GM19099 (cell line): Measurements from ENCODE around the gene ABRACL.

Source experiments
- POLR2A ChIP-seq: IDR thresholded peaks from 3 replicates; pipeline ENCODE4 v1.6.1; 2011; ENCODE audit warnings: low read depth; ENCODE audit not compliant: insufficient read length; ENCODE audit errors: extremely low read depth

The ABRACL gene

GRCh38 chr6:139030228-139030963 lies 1.9 kb downstream of the ABRACL start:
- peak; percentile 28 for TF ChIP-seq POLR2A

DNA sequence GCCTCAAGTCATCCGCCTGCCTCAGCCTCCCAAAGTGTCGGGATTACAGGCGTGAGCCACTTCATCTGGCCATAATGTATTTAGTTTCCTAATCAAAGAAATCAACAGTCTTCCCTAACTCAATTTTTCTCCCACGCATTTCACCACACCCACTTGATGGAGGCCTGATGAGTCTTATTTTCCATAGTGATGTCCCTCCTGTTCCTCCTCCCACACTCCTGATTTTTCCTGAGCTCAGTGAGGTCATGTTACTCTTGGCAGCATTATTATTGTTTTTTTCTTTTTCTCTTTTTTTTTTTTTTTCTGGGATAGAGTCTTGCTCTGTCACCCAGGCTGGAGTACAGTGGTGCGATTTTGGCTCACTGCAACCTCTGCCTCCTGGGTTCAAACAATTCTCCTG lies 8.9 kb downstream of the ABRACL start:
- no peak for TF ChIP-seq POLR2A

GRCh38 chr6:139044250-139044649 lies 15.7 kb downstream of the ABRACL start:
- no peak for TF ChIP-seq POLR2A

DNA sequence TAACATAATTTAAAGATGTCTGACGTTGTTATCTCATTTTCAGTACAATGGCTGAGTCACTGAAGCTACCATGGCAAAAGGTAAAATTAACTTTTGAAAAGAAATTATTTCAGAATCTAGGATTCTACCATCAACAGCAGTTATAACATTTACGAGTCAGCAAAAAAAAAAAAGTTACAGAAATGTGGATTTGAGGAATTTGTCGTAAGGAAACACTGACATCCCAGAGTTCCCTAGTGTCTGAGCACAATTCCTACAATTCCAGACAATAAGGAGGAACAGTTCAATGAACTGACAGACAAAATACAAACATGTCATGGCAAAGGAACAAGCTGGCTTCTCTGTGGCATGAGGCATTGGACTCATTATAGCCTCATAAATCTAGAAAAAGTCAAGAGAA lies 19.1 kb downstream of the ABRACL start:
- no peak for TF ChIP-seq POLR2A

DNA sequence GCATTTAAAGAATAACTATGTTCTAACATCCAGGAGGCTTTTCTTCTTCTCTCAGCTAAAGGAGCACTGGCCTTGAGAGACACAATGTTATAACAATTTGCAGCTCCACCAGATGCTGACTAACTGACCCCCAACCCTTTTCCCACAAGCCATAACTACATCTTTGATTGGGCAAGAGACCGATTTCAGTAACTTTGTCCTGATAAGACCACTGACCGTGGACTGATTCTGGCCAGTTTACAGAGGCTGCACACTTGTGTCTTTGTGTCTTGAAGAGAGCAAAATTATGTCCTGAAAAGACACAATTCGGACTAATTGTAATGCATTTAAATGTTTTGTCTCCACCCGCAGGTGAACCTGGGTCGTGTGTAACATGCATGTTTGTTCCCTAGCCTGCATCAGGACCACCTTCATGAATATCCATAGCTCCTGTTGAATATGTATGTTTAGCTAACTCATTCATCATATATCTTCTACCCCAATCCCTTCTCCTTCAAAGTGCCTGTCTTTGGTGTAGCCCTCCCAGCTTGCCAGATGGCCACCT lies 22.3 kb downstream of the ABRACL start:
- no peak for TF ChIP-seq POLR2A

- TF ChIP-seq POLR2A, result no peak
These were observed 23.0 kb downstream of the ABRACL start for GRCh38 chr6:139051396-139052060.

DNA sequence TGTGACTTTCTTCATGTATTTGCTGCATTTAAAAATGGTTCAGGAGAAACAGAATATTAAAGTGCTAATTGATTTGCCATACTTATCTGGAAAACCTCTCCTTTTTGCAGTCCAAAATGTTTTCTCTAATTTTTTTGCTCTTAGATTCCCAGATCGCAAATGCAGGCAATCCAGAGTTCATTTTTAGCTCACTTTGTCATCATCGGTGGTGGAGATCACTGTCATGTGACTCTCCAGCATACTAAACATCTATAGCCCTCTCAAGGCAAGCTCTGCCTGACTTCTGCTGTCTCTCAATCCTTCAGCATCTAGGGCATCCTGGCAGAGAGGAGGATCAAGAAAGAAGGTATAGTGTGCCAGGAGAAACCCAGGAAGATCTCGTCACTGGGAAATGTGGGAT lies 24.8 kb downstream of the ABRACL start:
- TF ChIP-seq POLR2A, result no peak

GRCh38 chr6:139054001-139054400 lies 25.5 kb downstream of the ABRACL start:
- no peak for TF ChIP-seq POLR2A

GRCh38 chr6:139055709-139056108 lies 27.2 kb downstream of the ABRACL start:
- no peak for TF ChIP-seq POLR2A

GRCh38 chr6:139058029-139058428 lies 29.5 kb downstream of the ABRACL start:
- TF ChIP-seq POLR2A, result no peak

GRCh38 chr6:139060332-139060731 lies 31.8 kb downstream of the ABRACL start:
- TF ChIP-seq POLR2A, result no peak

- TF ChIP-seq POLR2A, result no peak
These were observed 34.5 kb downstream of the ABRACL start for GRCh38 chr6:139062932-139063646.

DNA sequence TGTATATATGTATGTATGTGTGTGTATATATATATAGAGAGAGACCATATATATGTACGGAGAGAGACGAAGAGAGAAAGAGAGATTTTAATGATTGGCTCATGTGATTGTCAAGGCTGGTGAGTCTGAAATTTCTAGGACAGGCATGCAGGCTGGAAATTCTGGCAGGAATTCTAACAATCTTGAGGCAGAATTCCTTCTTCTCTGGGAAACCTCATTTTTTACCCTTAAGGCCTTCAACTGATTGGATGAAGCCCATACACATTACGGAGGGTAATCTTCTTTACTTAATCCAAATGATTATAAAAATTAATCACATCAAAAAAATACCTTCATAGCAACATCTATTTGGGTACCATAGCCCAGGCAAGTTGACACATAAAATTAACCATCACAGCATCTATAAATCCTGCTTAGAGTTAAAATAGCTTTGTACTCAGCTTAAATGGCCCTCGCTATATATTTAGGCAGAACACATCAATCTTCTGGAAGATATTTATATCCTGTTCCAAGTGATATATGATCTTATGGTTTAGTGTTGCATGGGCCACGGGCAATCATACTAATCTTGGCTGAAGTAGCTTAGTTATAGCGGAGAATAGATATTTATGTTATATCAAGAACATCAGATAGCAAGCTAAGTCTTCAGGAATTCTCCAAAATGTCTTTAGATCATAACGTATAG lies 36.6 kb downstream of the ABRACL start:
- no peak for TF ChIP-seq POLR2A

DNA sequence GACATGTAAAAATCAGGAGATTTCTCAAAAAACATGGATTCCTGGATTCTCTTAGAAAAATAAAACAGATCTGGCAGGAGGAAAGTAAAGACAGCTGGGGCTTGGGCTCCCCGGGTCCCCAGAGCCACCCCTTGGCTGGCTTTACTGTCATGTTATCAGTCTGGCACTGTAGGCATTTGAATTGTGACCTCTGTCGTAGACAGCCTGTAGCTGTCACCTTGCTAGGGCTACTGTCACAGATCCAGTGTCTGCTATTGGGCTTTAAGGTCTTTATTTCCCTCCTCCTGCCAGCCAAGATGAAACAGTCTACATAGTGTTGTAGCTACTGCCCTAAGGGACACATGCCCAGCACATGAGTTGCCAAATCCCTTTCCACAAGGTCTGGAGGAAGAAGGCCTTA lies 37.5 kb downstream of the ABRACL start:
- no peak for TF ChIP-seq POLR2A

- no peak for TF ChIP-seq POLR2A
These were observed 40.3 kb downstream of the ABRACL start for GRCh38 chr6:139068846-139069245.

DNA sequence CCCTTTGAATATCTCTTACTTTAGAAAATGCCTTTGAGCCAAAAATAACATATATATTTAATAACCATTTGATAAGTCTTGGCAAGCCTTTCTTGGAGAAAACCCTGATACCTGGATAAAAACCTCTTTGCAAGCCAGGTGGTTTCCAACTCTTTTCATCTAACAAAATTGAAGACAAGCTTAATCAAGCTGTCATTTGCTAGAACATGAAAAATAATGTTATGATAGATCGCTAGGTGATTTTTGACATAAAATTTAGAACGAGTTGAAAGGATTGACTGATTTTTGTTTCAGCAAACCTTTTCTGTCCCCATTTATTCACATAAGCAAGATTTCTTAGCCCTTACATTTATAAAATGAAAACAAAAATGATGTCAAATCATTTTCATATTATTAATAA lies 44.6 kb downstream of the ABRACL start:
- no peak for TF ChIP-seq POLR2A

GRCh38 chr6:139079018-139079417 lies 50.5 kb downstream of the ABRACL start:
- no peak for TF ChIP-seq POLR2A
